ENCODE measurements around the gene MINDY4B.

The MINDY4B gene

DNA sequence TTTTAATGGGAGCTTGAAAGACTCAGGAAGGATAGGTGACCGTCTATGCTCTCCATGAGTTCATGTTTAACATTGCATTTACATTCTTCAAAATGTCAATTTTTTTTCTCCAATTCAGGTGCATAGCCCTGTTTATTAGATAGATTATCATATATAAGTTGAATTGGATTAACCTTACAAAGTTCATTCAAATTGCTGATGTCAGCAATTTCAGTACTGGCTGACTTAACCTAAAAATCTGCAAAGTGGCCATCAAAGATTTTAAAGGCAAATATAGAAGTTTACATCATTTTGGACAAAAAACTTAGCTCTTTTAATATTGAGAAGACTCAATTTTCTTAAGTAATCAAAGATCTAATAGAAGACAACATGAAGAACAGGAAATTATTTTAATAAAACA lies 57.8 kb downstream of the MINDY4B start:
- DNase-seq (ENCODE audit: extremely low read depth, insufficient read length), result no peak
- TF ChIP-seq, protein P1, sequence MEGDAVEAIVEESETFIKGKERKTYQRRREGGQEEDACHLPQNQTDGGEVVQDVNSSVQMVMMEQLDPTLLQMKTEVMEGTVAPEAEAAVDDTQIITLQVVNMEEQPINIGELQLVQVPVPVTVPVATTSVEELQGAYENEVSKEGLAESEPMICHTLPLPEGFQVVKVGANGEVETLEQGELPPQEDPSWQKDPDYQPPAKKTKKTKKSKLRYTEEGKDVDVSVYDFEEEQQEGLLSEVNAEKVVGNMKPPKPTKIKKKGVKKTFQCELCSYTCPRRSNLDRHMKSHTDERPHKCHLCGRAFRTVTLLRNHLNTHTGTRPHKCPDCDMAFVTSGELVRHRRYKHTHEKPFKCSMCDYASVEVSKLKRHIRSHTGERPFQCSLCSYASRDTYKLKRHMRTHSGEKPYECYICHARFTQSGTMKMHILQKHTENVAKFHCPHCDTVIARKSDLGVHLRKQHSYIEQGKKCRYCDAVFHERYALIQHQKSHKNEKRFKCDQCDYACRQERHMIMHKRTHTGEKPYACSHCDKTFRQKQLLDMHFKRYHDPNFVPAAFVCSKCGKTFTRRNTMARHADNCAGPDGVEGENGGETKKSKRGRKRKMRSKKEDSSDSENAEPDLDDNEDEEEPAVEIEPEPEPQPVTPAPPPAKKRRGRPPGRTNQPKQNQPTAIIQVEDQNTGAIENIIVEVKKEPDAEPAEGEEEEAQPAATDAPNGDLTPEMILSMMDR (IDR thresholded peaks at IDR 0.05; ENCODE audit: insufficient read depth, low read length, poor library complexity, severe bottlenecking), result no peak
- no peaks in the 10 kb centered on the region; the same call in 1 of the 2 replicates for H3K27me3 ChIP-seq (replicated peaks; ENCODE audit: control insufficient read depth, insufficient read depth, low read length)
- H3K4me3 ChIP-seq (replicated peaks; ENCODE audit: low read depth, low read length), result no peak overlapping the region
- no peaks in the 10 kb centered on the region for H3K36me3 ChIP-seq (ENCODE audit: control insufficient read depth, insufficient read depth, low read length)

DNA sequence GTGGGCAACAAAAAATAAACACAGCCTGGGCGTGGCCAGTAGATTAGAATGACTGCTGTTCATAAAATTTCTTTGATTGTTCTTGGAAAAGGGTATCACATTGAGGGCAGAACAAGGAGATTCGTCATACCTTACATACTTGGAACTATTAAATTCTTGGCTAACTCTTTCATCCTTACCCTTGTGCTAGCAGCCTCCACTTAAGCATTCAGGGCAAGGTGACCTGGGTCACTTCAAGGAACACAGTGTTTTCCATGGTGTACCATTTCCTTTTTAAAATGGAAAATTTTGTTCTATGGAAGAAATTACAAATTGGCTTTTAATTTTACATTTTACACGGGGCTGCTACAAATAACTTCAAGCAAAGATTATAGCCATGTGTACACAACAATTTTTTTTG lies 60.8 kb downstream of the MINDY4B start:
- TF ChIP-seq, protein P1 (IDR thresholded peaks at IDR 0.05; ENCODE audit: insufficient read depth, low read length, poor library complexity, severe bottlenecking), result no peak
- Histone ChIP-seq H3K4me3 (replicated peaks; ENCODE audit: low read depth, low read length) (no peak overlapping the region), H3K36me3 (ENCODE audit: control insufficient read depth, insufficient read depth, low read length) (no peaks in the 10 kb centered on the region), H3K27me3 (replicated peaks; ENCODE audit: control insufficient read depth, insufficient read depth, low read length) (no peaks in the 10 kb centered on the region; the same call in 1 of the 2 replicates)
- DNase-seq (ENCODE audit: extremely low read depth, insufficient read length), result no peak

DNA sequence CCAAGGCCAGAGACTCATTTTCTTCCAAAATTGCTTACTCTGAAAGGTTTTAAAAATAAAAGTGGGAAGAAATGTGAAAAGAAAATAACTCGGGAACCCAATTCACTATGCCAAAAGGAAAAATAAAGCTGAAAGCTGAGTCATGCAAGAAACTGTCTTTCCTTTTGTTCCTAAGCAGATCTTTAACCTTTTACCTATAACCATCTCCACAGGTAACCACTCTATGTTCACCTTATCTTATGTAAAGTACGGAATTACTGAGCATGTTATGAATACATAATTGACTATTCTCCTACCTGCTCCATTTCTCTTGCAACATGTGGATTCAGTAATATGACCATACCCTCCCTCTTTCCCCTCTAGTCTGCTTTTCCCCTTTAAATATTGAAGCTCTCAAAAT lies 62.0 kb downstream of the MINDY4B start:
- Histone ChIP-seq H3K36me3 (ENCODE audit: control insufficient read depth, insufficient read depth, low read length) (no peaks in the 10 kb centered on the region), H3K4me3 (replicated peaks; ENCODE audit: low read depth, low read length) (no peak overlapping the region), H3K27me3 (replicated peaks; ENCODE audit: control insufficient read depth, insufficient read depth, low read length) (peaks cover 1% of the 10 kb centered on the region)
- TF ChIP-seq, protein P1 (IDR thresholded peaks at IDR 0.05; ENCODE audit: insufficient read depth, low read length, poor library complexity, severe bottlenecking), result no peak
- no peak for DNase-seq (ENCODE audit: extremely low read depth, insufficient read length)

DNA sequence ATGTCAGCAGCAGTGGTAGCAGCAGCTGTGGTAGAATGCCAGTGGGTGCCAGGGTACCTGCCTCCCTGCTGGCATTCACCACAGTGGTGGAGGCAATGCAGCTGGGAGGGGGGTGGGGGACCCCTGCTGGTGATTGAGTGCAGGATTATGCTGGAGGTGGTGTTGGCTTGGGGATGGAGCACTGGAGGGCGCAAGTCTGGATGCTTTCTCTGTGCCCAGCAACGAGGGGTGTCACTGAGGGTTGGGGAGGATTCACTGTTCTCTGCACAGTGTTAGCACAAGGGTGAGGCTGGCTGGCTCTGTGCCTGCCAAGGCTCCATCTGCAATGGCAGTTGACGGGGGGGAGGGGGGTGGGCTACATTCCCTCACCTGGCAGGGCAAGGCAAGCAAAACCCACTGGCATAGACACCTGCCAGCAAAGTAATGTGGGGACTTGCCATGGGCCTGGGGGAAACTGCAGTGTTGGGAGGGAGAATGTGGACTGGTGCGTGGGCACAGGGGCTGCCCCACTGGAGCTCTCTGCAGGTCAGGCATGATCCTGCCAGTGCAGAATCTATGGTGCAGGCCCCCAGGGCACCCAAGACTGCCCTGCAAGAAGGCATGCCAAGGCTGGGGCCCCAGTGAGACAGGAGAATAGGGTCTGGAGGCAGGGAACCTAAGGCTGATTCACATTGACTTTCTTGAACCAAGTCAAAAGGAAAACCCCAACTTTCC lies 64.3 kb downstream of the MINDY4B start:
- H3K36me3 ChIP-seq (ENCODE audit: control insufficient read depth, insufficient read depth, low read length), result no peaks in the 10 kb centered on the region
- H3K27me3 ChIP-seq (replicated peaks; ENCODE audit: control insufficient read depth, insufficient read depth, low read length), result peaks cover 1% of the 10 kb centered on the region
- H3K4me3 ChIP-seq (replicated peaks; ENCODE audit: low read depth, low read length), result no peak overlapping the region
- TF ChIP-seq, protein P1 (IDR thresholded peaks at IDR 0.05; ENCODE audit: insufficient read depth, low read length, poor library complexity, severe bottlenecking), result no peak
- DNase-seq (ENCODE audit: extremely low read depth, insufficient read length), result no peak

DNA sequence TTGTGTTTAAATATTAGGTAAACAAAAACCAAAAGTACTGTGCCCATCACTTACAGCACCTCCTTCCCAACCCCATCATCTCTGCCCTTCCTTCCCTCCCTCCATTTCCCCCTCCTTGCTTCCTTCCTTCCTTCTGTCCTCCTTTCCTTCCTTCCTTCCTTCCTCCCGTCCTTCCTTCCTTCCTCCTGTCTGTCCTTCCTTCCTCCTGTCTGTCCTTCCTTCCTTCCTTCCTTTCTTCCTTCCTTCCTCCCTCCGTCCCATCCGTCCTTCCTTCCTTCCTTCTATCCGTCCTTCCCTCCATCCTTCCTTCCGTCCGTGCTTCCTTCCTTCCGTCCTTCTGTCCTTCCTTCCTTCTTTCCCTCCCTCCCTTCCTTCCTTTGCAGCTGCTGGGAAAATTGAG lies 74.5 kb downstream of the MINDY4B start:
- no peak for DNase-seq (ENCODE audit: extremely low read depth, insufficient read length)
- Histone ChIP-seq H3K27me3 (replicated peaks; ENCODE audit: control insufficient read depth, insufficient read depth, low read length) (no peaks in the 10 kb centered on the region; the same call in 1 of the 2 replicates), H3K36me3 (ENCODE audit: control insufficient read depth, insufficient read depth, low read length) (no peaks in the 10 kb centered on the region), H3K4me3 (replicated peaks; ENCODE audit: low read depth, low read length) (no peak overlapping the region)
- TF ChIP-seq, protein P1 (IDR thresholded peaks at IDR 0.05; ENCODE audit: insufficient read depth, low read length, poor library complexity, severe bottlenecking), result no peak

Data from GM06990 (cell line).